Posterior cingulate gyrus (tissue), 11 donors: ENCODE data around the gene GLS.
A peak's percentile ranks its signal among the peaks of the same experiment; 100 is the strongest.
"Not testable (repeated sequence)": the region's sequence is repeated elsewhere in the genome, so short reads cannot be mapped to it uniquely, and the experiment has no call there.

ENCODE experiments used
- DNase-seq, 10 donors: peaks; one replicate each; pipeline versions ENCODE4 v3.0.0 to v3.0.0-alpha.2; 2020 to 2021; ENCODE audit warnings: mixed read lengths in 3 of 10
- intact Hi-C: fragments of 100-400 bp; cut with DNase I; formaldehyde crosslinking; loops from one replicate; pipeline ENCODE4 v1.15.1; 2023

The GLS gene

DNA sequence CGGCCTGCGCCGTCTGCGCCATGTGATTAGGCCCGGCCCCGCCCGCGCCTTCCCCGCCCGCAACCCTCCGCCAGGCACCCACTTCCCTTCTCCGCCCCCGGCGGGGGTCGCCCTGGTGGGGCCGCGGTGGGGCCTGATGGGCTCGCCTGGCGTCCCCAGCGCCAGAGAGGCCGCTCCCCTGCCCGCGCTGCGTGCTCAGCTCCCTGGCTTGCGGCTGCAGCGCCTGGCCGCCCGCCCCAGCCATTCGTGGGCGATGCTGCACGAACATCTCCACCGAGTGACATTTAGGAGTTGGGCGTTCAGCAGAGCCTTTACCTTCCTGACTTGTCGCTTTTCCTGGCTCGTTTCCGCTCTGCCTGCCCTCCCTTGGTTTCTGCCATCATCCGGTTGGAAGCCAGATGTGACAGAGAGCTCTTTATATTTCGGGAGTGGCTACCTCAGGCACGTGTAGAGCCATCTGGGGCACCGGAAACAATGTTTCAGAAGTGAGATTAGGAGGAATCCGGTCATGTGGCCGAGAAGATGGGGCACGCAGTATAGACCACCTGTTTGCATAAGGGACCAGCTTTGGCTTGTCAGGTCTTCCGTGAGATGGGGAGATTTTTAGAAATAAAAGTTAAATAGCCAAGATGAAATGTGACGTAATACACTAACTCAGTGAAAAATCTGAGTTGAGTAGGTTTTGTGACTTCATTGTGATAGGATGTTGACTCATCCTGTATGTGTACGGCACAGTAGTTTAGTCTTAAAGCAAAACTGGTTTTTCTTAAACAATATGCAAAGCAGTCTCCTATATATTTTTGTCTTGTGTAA is 1.2 kb downstream of the GLS start:
- intact Hi-C loops = no loop called here
- peak in 9 of 10 donors; percentile 32 to 91 (median 48) for DNase-seq

- DNase-seq = no peak
- intact Hi-C loops = no loop called here
Observed at GRCh38 chr2:190882411-190882766, 1.8 kb downstream of the GLS start.

DNA sequence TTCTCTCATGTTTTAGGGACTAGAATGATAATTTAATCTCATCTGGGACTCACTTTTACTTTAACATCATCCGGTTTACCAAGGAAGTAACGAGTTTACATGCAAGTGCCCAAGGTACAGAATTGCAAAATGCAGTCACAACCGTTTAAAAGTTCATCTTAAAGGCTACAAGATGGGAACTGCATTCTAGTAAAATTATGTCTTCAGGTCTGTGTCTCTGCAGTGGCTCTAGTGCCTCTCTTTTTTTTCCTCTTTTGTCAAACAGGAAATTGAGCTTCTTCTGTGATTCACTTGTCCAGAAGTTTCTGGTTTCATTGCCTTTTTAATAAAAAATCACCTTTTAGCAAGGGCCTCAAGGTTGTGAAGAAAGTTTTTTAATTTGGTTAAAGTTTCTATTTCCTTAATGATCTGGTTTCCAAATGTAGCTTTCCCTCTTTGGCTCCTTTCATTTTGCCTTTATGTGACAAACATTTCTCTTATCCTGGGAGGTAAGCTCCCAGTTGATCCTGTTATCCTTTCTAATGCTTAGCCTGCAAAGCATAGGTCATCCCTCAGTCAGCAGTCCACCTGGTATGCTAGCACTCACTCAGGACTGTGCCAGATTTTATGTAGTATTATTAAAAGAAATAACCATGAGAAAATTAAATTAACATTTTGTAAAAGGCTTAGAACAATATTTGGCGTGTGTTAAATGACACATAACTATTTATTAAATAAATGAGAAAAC is 2.4 kb downstream of the GLS start:
- DNase-seq = no peak
- intact Hi-C loops = no loop called here

DNA sequence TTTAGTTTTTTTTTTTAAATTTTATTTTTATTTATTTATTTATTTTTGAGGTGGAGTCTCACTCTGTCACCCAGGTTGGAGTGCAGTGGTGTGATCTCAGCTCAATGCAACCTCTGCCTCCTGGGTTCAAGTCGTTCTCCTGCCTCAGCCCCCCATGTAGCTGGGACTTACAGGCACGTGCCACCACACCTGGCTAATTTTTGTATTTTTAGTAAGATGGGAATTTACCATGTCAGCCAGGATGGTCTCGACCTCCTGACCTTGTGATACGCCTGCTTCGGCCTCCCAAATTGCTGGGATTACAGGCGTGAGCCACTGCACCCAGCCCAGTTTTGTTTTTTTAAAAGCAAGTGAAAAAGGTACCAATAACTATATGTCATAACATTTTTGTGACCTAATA is 5.2 kb downstream of the GLS start:
- intact Hi-C loops, DNase-seq: not testable (repeated sequence)

DNA sequence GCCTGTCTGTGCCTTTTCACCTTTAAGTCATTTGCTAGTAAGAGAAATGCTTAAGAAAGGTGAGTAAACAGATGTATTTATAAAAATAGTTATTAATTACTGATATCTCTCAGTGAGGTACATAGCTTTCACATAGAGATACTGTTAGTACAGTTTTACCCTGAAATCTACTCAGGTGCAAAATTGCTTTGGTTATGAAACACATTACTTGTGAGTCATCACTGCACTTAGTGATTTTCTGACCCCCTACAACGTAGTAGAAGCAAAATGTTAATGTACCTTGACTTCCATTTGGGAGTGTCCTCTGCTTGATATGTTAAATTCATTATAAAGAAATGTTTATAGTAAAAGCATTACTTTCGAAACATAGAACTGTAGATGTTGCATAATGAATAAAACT is 6.5 kb downstream of the GLS start:
- intact Hi-C loops = no loop called here
- DNase-seq = no peak

DNA sequence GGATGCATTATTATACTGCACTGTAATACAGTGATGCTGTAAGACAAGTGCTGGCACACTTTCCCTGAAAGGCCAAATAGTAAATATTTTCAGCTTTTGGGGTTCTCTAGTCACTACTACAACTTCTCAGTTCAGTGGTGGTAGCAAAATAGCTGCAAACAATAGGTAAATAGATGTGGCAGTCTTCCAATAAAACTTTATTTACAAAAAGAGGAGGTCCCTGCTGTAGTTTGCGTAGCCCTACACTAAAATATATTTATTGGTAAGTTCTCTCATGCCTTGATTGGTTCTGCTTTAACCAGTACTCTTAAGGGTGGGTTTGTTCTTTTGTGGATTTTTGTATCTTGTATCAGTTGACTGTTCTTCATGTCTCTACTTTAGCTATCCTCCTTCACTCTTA is 7.8 kb downstream of the GLS start:
- intact Hi-C loops = no loop called here

GRCh38 chr2:190889175-190889943 is 8.7 kb downstream of the GLS start:
- no peak for DNase-seq
- intact Hi-C loops = no loop called here

More for the DNA sequence above, 7.8 kb downstream of the GLS start:
- DNase-seq = no peak

DNA sequence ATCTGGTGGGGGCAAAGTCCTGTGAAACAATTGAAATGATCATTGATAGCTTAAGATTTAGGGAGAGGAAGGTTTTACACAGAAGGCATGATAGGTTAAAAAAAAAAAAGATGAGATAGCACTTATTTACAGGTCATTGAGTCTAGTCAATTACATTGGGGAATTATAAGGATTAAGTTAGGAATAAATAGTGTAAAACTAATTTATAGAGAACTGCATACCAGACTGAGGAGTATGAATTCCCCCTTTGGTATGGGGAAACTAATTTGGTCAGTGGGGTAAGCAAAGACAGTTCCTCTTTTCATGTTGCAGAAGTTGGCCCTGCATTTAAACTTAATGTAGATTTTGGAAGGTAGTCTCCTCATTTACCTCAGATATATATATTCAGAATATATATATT is 10.8 kb downstream of the GLS start:
- DNase-seq = no peak
- intact Hi-C loops = no loop called here

- intact Hi-C loops = no loop called here
- no peak for DNase-seq
Observed at GRCh38 chr2:190891889-190892288, 11.3 kb downstream of the GLS start.

- DNase-seq = no peak
- intact Hi-C loops = no loop called here
Observed at GRCh38 chr2:190893157-190893556, 12.5 kb downstream of the GLS start.

- no peak for DNase-seq
- intact Hi-C loops = no loop called here
Observed at GRCh38 chr2:190896477-190896876, 15.9 kb downstream of the GLS start.

GRCh38 chr2:190903693-190904450 is 23.3 kb downstream of the GLS start:
- no peak for DNase-seq
- intact Hi-C loops = no loop called here

- DNase-seq = no peak
- intact Hi-C loops = no loop called here
Observed at GRCh38 chr2:190904640-190905261, 24.1 kb downstream of the GLS start.

DNA sequence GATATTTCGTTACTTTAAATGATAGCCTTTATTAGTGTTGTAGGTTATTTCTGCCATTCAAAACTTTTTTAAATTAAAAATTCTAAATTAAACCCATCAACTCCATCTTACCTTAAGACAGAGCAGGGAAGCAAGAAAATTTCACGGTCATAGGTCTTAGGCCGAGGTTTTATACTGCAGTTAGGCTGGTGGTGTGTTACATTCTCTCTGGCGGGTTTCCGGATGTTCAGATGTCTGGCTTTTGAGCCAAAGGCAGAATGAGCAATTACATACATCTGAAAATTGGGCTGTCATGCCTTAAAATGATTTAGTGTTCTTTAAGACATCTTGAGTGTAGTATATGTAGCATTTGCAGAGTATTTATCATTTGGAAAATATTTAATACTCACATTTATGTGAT is 27.9 kb downstream of the GLS start:
- no peak for DNase-seq
- intact Hi-C loops = no loop called here

DNA sequence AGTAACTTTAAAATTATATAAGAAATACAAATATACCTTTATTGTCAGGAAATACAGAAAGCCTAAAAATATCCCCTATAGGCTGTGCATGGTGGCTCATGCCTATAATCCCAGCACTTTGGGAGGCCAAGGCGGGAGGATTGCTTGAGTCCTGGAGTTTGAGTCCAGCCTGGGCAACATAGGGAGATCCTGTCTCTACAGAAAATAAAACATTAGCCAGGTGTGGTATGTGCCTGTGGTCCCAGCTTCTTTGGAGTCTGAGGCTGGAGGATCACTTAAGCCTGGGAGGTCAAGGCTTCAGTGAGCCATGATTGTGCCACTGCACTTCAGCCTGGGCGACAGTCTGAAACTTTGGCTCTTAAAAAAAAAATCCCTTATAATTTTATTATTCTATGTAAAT is 29.1 kb downstream of the GLS start:
- intact Hi-C loops = no loop called here
- no peak for DNase-seq

- DNase-seq = no peak
- intact Hi-C loops = no loop called here
Observed at GRCh38 chr2:190910341-190911136, 29.9 kb downstream of the GLS start.

DNA sequence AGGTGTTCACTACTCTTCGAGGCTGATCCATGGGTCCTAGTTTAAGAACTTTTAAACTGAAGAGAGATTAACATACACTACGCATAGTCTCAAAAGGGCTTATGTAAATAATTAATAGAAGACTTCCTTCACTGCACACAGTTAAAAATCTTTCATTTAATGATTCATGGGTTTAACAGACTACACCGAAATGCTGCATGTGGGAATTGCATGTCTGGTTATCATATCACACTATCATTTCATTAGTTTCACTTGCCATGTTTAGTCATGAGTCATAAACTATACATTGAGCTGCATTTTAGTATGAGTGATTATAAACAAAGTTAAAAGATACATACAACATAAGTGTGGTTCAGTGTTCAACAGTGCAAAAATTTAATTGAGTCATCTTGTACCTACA is 31.2 kb downstream of the GLS start:
- intact Hi-C loops = no loop called here

DNA sequence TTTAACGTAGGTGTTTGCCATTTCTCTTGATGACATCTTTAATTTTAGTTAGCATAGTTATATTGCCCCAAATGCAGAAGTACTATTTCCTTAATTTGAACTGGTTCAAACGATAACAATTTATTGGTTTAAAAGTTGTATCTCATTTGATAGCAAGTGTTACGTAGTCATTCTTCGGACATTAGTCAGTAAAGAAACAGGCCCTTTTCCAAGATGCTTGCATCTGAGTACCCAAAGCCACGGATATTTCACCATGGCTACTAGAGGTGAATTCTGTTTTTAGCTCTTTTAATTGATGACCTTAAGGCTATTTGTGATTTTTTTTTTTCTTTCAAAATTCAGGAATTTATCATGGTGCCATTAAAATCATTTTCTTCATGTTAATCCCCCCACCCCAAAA is 32.1 kb downstream of the GLS start:
- DNase-seq = no peak
- intact Hi-C loops = no loop called here

More for the DNA sequence above, 31.2 kb downstream of the GLS start:
- no peak for DNase-seq

DNA sequence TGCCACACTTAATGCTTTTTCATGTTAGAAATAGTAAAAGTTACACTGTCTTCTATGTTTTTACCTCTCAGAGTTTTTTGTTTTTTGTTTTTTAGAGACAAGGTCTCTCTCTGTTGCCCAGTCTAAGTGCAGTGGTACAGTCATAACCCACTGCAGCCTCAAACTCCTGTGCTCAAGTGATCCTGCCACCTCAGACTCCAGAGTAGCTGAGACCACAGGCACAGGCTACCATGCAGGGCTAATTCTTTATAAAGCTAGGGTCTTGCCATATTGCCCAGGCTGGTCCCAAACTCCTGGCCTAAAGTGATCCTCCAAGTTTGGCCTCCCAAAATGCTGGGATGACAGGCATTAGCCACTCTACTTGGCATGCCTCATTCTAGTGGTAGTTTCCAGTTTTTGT is 33.1 kb downstream of the GLS start:
- intact Hi-C loops = no loop called here
- DNase-seq = no peak
